Stimulated activated CD4-positive, alpha-beta T cell treated with anti-CD3 and anti-CD28 coated beads, Interleukin-15, amount 100 ng/mL, for 1 hour (primary cell): ENCODE data around the gene SLC30A9.

Experiments used
- DNase-seq, 2 donors: peaks; one replicate each; pipeline ENCODE4 v3.0.0-alpha.2; 2020; ENCODE audit warnings: low read depth in 1 of 2, low spot score in 1 of 2

The SLC30A9 gene

GRCh38 chr4:41990365-41991111 is at the start of gene SLC30A9:
SLC30A9 (plus strand) TSS chr4:41990530; CDS start chr4:41990652, 122 bp downstream.
- peak; percentile 79 to 81 for DNase-seq

GRCh38 chr4:41940834-41941233 is 49.5 kb upstream of the SLC30A9 start:
- DNase-seq, result no peak

- DNase-seq, result no peak
Observed at GRCh38 chr4:41943506-41943905, 46.8 kb upstream of the SLC30A9 start.

GRCh38 chr4:41944089-41944488 is 46.2 kb upstream of the SLC30A9 start:
- DNase-seq, result no peak

GRCh38 chr4:41949531-41949930 is 40.8 kb upstream of the SLC30A9 start:
- DNase-seq, result no peak

GRCh38 chr4:41957634-41958033 is 32.7 kb upstream of the SLC30A9 start:
- DNase-seq, result no peak

- DNase-seq, result no peak
Observed at GRCh38 chr4:41963105-41963504, 27.2 kb upstream of the SLC30A9 start.

GRCh38 chr4:41964401-41964800 is 25.9 kb upstream of the SLC30A9 start:
- no peak for DNase-seq

GRCh38 chr4:41967392-41967791 is 22.9 kb upstream of the SLC30A9 start:
- DNase-seq, result no peak

GRCh38 chr4:41969671-41970070 is 20.7 kb upstream of the SLC30A9 start:
- no peak for DNase-seq

- no peak for DNase-seq
Observed at GRCh38 chr4:41975341-41975740, 15.0 kb upstream of the SLC30A9 start.

- DNase-seq, result no peak
Observed at GRCh38 chr4:41976775-41977516, 13.4 kb upstream of the SLC30A9 start.

GRCh38 chr4:41977709-41978108 is 12.6 kb upstream of the SLC30A9 start:
- no peak for DNase-seq

- DNase-seq, result no peak
Observed at GRCh38 chr4:41981456-41981855, 8.9 kb upstream of the SLC30A9 start, which contains the start of gene DCAF4L1. DCAF4L1 (plus strand) TSS chr4:41981756; CDS start chr4:41981793, 37 bp downstream.

GRCh38 chr4:41982716-41983115 is 7.6 kb upstream of the SLC30A9 start:
- no peak for DNase-seq

- DNase-seq, result no peak
Observed at GRCh38 chr4:41985151-41985550, 5.2 kb upstream of the SLC30A9 start.

- DNase-seq, result no peak
Observed at GRCh38 chr4:41989994-41990364, 351 bp upstream of the SLC30A9 start.

- DNase-seq, result no peak
Observed at GRCh38 chr4:41991916-41992767, 1.8 kb downstream of the SLC30A9 start.

GRCh38 chr4:41992967-41993857 is 2.9 kb downstream of the SLC30A9 start:
- no peak for DNase-seq

- DNase-seq, result no peak
Observed at GRCh38 chr4:41994461-41994985, 4.2 kb downstream of the SLC30A9 start.
